NK-92 treated with Interleukin-12 subunit alpha and Interleukin-12 subunit beta, amount 100 ng/mL, for 24 hours (cell line): ENCODE data around the gene CCDC142.
A peak's percentile ranks its signal among the peaks of the same experiment; 100 is the strongest.
"Not testable (repeated sequence)": the region's sequence is repeated elsewhere in the genome, so short reads cannot be mapped to it uniquely, and the experiment has no call there.

Experiments used
- DNase-seq: peaks from one replicate; lab custom pipeline; 2025; lab: John Stamatoyannopoulos, UW

Gene CCDC142

DNA sequence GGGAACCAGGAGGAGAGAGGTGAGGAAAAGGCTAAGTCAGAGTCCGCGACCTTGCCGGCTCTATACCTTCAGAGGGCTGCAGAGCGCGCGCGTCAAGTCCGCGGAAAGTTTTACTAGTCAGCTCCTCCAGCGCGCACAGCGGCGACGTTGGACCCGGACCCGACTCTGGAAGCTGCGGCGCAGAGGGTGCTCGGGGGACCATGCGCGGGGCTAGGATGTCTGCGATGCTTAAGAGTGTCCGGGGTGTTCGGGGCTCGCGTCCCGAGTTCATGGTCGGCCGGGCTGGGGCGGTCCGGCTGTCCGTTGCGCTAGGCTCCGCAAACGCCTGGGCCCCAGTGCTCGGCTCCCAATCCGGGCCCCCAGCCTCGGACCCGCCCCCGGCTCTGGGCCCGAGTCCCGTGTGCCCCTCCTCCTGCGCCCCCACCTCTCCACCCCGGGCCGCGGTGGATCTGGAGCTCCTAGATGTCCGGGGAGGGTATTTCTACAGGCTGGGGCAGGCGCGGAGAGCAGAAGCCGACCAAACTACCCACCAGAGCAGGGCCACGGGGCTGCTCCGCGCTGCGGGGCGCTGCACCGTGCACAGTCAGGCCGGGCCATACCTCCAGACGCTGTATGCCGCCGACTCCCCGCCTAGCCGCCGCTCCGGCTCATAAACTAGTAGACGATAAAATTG is 16.6 kb upstream of the CCDC142 start, which contains the start of gene LBX2:
TSS of gene LBX2 (minus strand) at position 337 of the 673 bp plus-strand sequence. CDS start at position 271, 66 bp downstream.
- DNase-seq: no peak

DNA sequence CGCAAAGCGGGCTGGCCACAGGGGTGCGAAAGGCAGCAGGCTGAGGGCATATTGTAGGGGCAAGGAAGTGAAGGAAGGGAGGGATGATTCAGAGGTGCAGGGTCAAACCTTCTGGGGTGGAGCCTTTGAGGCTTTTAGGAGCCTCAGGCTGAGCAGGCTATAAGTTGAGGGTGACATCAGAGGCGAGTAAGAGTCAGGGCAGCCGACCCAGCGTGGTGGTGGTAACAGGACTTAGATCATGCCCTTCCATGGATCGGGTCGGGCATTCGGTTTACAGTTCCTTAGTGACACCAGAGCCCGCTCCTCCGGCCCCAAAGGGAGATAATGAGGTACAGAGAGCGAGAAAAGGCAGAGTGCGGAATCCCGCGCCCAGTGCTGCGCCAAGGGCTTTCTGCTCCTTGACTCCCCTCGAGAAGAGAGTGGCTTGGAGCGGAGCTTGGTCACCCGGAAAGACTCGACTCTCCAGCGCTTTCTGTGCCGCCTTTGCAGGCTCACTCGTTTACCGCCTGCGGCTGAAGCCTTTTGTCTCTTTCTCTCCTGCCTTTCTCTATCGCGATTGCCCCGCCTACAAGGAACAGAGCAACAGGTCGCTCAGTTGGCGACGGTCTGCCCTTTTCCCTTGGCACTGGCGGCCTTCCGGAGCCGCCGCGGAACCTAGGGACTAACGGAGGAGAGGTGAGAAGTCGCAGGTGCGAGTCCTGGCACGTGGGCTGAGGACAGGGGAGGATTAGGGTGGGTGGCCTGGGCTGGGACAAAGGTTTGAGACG is 15.9 kb upstream of the CCDC142 start:
- no peak for DNase-seq

DNA sequence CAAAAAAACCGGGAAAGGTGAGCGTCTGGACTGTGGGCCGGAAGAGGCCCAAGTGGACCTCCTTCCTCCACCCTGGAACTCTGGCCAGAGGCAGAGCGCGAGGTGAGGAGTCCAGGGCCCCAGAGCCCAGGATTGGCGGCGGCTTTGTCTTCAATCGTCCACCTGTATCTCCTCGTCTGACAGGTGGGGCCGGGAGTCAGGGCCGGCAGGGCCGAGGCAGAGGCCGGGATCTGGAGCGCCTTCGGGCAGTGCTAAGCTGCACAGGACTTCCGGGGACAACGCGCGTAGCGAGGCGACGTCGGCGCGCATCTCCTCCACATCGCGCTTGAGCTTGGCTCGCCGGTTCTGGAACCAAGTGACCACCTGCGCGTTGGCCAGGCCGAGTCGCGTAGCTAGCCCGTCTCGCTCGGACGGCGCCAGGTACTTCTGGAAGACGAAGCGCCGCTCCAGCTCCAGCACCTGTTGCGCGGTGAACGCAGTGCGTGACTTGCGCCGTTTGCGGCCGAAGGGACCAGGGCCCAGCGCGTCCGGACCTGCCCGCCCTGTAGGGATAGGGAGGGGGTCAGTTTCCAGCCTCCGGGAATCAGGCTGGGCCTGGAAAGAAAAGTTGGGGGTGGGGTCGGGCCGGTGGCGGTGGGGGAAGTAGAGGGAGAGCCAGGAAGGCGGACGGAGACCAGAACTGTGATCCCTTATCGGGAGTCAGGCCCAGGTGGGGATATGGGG is 15.1 kb upstream of the CCDC142 start:
- no peak for DNase-seq

DNA sequence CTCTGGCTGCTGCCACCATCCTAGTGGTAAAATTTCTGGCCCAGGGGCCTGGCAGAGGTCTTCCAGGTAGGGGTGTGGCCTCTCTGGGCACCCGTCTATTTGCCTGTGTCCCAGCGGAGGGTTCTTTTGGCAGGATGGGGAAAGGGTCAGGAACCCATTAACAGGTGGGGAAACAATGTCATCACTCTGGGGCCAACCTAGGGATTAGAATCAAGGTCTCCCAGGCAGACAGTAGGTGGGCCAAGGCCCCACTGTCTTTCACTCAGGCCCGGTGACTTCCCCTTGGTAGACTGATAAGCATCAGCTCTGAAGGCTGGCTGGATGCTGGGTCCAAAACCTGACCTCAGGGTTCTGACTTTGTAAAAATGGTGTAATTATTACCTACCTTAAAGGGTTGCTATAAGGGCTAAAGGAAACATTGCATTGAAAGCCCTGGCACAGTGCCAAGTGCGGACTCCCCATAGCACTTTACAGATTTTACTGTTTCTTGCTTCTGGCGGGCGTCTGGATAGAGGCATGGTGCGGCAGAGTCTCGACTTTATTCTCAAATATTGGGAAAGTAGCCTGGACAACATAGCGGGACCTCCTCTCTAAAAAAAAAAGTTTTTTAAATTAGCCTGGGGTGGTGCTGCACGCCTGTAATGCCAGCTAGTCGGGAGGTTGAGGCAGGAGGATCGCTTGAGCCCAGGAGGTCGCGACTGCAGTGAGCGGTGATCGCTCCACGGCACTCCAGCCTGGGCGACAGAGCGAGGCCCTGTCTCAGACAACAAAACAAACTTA is 14.4 kb upstream of the CCDC142 start:
- DNase-seq: no peak

DNA sequence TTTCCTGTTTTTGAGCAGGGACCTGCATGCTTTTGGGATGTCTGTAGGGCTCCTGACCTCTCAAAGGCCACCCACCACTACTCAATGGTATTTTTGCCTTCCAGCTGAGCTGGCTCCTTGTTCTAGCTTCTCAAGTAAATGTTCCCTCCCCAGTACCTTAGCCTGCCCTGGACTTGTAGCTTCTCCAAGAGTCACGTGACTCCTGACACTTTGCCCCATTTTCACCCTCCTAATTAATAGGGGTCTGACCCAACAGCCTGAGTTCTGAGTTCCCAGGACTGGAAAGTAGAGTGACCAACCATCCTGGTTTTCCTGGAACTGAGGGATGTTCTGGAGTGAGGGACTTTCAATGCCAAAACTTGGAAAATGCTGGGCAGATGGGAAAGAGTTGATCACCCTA is 12.6 kb upstream of the CCDC142 start:
- no peak for DNase-seq

DNA sequence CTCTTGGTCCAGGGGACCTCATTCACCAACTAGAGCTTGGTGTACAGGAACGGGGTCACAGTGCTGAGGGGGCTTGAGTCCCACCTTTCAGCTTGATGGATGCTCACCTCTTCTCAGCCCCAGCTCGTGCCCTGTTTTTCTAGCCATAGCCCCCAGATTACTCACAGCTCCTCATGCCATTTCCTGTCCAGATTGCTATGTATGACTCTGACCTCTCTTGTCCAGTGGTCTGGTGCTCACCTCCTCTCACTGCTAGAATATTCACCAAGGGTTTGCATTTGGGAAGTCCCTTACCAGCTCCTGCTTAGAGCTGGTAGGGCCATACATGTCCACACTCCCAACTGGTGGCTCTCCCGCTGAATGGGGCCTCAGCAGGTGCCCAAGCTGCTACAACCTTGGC is 10.7 kb upstream of the CCDC142 start:
- DNase-seq: no peak

DNA sequence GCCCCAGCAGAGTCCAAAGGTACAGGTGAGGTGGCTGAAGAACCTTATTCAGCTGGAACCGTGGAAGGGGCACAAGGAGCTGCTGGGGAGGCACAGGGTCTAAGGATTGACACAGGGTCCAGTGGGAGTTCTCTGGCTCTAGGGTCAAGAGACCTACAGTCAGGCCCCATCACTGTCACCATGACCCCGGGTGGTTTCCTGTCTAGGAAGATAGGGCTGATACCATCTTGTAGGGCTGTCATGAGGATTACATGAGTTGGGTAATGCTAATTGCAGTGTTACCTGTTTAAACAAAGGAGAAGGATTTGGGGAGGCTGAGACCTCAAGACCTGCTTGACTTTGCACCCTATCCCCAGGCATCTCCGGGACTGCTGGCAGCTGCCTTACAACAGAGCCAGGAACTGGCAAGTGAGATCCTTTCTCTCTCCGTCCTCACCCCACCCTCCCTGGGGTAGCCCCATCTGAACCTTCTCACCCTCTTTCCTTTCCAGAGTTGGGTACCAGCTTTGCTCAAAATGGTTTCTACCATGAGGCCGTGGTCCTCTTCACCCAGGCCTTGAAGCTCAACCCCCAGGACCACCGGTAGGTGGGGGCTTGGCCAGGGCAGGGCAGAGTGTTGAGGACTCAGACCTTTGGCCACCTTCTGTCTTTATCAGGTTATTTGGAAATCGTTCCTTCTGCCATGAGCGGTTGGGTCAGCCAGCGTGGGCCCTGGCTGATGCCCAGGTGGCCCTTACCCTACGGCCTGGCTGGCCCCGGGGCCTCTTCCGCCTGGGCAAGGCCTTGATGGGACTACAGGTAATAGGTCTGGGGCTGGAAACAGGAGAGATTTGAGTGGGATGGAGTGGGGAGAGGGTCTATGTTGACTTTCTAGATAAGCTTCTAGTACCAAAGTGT is 9.1 kb upstream of the CCDC142 start:
- DNase-seq: no peak

DNA sequence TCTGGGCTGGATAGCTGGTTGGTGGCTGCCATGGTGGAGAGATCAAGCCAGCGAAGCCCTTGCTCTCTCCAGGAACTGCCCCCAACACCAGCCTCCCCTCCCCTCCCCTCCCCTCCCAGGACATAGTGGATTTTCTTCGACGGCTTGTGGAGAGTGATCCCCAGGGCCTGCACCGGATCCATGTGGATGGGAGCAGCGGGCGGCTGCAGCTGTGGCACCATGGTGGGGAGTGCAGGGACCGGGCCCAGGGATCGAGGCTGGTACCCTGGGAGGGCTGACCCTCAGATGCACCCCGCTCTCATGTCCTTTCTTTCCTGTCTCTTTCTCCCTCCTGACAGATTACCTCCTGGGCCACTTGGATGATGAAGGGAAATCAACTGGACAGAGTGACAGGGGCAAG is 7.1 kb upstream of the CCDC142 start:
- DNase-seq: no peak

DNA sequence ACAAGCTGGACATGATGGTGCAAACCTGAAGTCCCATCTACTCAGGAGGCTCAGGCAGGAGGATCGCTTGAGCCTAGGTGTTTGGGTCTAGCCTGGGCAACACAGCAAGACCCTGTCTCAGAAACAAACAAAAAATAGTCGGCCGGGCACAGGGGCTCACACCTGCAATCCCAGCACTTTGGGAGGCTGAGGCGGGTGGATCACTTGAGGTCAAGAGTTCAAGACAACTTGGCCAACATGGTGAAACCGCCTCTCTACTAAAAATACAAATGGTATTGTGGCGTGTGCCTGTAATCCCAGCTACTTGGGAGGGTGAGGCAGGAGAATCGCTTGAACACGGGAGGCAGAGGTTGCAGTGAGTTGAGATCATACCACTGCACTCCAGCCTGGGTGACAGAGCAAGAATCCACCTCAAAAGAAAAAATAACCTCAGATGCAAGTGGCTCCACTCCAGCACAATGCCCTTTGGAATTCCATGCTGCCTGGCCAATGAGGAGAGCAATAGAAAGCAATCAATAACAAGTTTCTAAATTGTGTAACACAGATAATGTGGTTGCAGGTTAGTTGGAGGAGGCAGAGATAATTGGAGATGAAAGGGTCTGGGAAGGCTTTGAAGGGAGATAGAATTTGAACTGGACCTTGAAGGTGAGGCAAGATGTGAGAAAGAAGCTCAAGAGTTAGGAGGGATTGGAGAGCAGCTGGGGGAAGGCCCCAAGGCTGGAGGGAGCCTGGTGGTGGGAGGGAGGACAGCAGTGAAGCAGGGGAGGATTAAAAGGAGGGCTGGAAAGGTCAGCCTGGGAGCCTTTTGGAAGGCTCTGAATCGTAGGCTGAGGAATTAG is 6.1 kb upstream of the CCDC142 start:
- no peak for DNase-seq

DNA sequence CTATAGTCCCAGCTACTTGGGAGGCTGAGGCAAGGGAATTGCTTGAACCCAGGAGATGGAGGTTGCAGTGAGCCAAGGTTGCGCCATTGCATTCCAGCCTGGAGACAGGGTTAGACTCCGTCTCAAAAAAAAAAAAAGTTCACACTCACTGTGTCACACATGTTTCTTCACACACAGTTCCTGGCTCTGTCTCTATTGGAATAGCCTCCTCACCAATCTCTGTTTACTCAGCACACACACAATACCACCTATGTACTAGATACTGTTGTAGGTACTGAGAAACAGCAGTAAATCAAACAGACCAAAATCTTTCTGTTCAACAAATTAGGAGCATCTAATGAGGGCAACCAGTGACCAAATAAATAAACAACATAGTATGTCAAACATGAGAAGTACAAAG is 3.3 kb upstream of the CCDC142 start:
- DNase-seq: no peak

DNA sequence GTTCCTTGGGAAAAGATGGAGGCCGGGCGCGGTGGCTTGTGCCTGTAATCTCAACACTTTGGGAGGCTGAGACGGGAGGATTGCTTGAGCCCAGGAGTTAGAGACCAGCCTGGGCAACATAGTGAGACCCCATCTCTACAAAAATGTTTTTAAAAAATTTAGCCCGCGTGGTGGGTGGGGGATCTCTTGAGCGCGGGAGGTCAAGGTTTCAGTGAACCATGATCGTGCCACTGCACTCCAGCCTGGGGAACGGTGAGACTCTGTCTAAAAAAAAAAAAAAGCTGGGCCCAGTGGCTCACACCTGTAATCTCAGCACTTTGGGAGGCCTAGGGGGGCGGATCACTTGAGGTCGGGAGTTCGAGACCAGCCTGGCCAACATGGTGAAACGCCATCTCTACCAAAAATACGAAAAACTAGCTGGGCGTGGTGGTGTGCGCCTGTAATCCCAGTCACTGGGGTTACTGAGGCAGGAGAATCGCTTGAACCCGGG is 922 bp upstream of the CCDC142 start:
- DNase-seq: not testable (repeated sequence)

DNA sequence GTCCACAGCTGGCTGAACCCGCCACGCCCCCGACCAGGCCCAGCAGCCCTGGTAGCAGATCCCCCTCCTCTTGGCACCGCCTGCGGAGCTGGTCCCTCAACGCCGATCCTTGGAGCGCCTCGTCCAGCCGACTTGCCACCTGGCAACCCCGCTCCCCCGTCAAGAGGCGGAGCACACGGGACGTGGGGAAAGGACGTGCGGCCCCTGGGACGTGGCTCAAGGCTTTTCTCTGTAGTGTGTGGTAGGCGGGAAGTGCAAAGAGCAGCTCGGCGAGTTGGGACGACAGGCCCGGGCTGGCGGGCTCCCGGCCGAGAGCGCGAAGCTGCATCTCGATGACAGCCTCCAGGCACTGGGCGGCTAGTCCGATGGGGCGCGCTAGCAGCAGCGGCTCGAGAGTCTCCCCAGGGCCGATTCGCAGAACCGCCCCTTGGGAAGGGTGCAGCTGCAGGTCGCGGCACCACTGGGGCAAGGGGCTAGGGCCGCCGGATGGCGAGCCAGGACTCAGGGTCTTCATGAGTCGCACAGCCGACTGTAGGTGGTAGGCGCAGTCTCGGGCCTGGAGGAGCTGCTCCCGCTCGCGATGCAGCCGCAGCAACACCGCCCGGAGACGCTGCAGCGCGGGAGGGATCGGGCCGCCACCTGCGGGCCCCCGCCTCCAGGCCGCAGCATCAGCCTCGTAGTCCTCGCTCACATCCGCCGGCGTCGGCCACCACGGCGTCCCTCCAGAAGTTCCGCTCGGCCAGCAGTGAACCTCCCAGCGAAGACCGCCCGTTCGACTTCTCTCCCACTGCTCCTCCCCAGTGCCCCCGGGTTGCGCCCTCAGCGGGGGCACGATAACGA is 617 bp downstream of the CCDC142 start:
- peak; percentile 74 for DNase-seq

DNA sequence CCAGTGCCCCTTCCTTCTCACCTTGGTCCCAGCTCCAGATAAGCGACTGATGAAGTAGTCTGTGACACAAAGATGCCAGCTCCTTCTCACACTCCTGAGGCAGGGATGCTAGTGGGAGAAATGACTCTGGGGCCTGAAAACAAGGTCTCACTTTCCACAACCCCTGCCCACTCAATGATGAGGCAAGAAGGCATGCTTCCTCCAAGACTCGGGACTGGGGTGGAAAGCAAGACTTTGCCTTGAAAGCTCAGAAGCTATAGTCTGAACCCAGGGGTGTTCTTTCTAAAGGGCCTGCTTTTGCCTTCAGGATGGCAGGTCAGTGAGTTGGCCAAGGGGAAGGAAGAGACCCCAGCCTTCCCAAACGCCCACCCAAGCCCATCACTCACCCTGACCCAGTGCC is 1.4 kb downstream of the CCDC142 start:
- DNase-seq: no peak

DNA sequence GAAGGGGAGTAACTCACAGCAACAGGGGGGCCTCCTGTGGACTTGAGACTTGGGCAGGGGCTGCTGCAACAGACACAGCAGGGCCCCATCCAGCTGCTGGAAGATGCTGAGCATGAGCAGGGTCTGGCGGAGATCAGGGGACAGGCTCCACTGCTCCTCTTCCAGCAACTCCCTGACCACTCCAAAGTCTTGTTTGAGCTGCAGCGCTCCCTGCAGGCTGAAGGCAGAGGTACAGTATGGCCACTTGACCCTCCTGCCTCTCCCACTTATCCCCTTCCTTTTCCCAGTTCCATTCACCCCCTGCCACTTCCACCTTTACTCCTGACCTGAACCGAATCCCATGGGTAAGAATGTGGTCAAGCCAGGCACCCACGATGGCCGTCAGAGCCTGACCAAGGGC is 7.9 kb downstream of the CCDC142 start:
- DNase-seq: no peak

DNA sequence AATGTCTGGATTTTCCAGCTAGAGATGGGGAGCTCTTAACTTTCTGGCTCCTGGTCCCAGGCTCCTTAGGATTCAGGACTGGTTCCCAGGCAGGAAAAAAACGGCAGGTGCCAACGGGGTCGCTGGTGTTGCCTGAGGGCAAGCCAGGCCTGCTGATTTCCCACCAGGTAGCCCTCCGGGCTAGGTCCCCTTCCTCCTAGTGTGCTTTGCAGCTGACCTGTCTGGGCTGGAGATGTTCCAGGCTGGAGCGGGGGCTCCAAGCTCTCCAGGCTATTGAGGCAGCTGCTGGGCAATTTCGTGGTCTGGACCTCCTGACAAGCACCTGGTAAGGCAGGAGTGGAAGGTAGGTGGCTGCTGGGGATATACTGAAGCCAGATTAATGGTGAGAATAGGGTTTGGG is 8.3 kb downstream of the CCDC142 start:
- no peak for DNase-seq

DNA sequence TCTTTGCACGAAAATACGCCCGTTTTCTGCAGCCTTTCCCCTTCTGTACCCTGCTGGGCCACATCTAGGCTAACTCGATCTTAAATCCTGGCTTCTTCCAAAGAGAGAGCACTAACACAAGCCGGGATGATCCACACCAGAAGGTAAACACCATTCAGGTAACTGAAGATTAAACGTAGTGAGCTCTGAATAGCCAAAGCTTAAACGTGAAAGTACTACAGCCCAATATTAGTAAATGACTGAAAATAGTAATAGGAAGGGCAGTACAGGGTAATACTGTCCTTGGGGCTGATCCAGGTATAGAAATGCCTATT is 9.9 kb downstream of the CCDC142 start:
- DNase-seq: no peak

DNA sequence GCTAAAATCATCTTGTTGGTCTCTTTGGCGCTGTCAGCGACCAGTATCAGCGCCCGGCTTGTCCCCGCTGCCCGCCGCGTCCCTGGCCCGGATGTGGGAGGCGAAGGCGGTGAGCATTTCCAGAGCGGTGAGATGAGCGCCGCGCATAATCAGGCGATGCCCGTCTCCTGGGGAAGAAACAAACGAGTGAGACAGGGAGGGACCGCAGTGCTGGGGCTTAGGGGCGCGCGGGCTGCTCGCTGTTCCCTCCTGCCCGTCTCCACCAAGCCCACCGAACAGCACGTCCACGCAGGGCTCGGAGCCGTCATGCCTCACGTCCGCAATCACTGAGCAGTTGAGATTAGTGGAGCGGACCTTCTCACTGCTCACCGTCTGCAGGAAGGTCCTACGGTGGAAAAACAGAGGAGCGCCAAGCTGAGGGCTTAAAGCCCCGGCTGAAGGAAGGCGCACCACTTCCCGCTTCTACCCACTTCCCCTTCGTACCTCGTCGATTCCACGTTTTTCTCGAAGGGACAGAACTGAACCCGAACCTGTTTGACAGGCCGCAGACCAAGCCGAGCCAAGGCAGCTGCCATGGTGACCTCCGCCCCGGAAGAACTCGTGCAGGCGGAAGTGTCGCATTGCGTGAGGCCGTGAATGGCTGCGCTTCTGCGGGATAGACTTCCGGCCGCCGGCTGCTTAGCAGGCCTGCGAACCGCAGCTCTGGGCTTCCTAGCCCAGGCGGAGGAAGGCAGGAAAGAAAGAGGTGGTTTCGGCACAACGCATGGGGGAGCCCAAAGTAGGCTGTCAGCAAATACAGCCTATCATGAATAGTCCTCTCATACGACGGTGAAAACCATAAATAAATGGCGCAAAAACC is 10.5 kb downstream of the CCDC142 start, which contains the start of gene MRPL53:
TSS of gene MRPL53 (minus strand) at position 595 of the 859 bp plus-strand sequence. CDS start at position 575, 20 bp downstream.
- peak; percentile 87 for DNase-seq
